ENCODE measurements around the gene NIPBL. TPM values are rescaled to one million over a fixed set of nuclear protein-coding genes. Genes with fewer than 3 reads are reported as not detected.

NIPBL gene
- total and polyA plus RNA-seq, 2 of the 8 experiments (the other 6 are each of a cell fraction or from before 2014, with no cell fraction given): 21.1 to 53.5 TPM

GRCh38 chr5:36943584-36943983 is 67.0 kb downstream of the NIPBL start:
- no peak overlapping the region for H3K27ac ChIP-seq (ENCODE audit: low read depth, low read length)
- no peak for FAIRE-seq
- TF ChIP-seq TAF7 (optimal IDR thresholded peaks at IDR 0.05; ENCODE audit: borderline replicate concordance, low read depth, low read length) (no peak), KDM4A (IDR thresholded peaks at IDR 0.05; ENCODE audit: low read depth, low read length, severe bottlenecking) (no peak), ZNF274 (IDR thresholded peaks at IDR 0.05; ENCODE audit: borderline replicate concordance, extremely low read depth, low read length) (no peak), CBX5 (IDR thresholded peaks at IDR 0.05; ENCODE audit: low read depth, low read length) (no peak), RBBP5 (IDR thresholded peaks at IDR 0.05; ENCODE audit: borderline replicate concordance, low read depth, low read length) (no peak), CTCF (IDR thresholded peaks at IDR 0.05; ENCODE audit: control extremely low read depth in 1 of 3, insufficient read depth in 1 of 3, low read depth in 1 of 3, low read length in 3 of 3) (no peak), CHD2 (IDR thresholded peaks at IDR 0.05; ENCODE audit: low read length) (no peak), YY1 (IDR thresholded peaks at IDR 0.05; ENCODE audit: low read depth, low read length) (no peak)

More at GRCh38 chr5:36943584-36943983, 67.0 kb downstream of the NIPBL start:
- H3K4me1 ChIP-seq (replicated peaks in 1 of 4; ENCODE audit: control insufficient read depth in 3 of 4, insufficient read depth in 4 of 4, low read length in 3 of 4): no peaks in the 10 kb centered on the region
- H3K27me3 ChIP-seq (replicated peaks in 1 of 4; ENCODE audit: control insufficient read depth in 3 of 4, extremely low read depth in 1 of 4, insufficient read depth in 3 of 4, low read length in 3 of 4): no peaks in the 10 kb centered on the region
- H3K4me2 ChIP-seq (ENCODE audit: insufficient read depth in 1 of 2, low read depth in 2 of 2, low read length in 2 of 2): no peak overlapping the region
- H3K79me2 ChIP-seq (ENCODE audit: control insufficient read depth in 1 of 2, insufficient read depth in 2 of 2, low read length in 2 of 2): peaks cover 0 to 83% of the 10 kb centered on the region in 2 experiments; a peak in 2 of 4 replicates
- 88% methylated on average over 1 of the region's 1 CpG; no CpG with 5 or more reads in 1 of the 2 experiments for WGBS, 2 experiments (ENCODE audit: extremely low coverage in 1 of 2, insufficient coverage in 1 of 2, insufficient read length in 1 of 2, insufficient replicate concordance in 2 of 2, low coverage in 1 of 2, low lambda C conversion rate in 2 of 2, missing lambda C conversion rate in 1 of 2)
- no peak overlapping the region for H2AK5ac ChIP-seq (ENCODE audit: low read depth, low read length)
- DNase-seq (ENCODE audit: low read depth in 1 of 2, low spot score in 2 of 2): no peak
- no peaks in the 10 kb centered on the region for H3K79me1 ChIP-seq (ENCODE audit: low read depth, low read length)
- no peak overlapping the region for H2BK20ac ChIP-seq (ENCODE audit: low read length)
- H2AFZ ChIP-seq (ENCODE audit: low read length): no peak overlapping the region
- no peak overlapping the region for H2BK120ac ChIP-seq (replicated peaks; ENCODE audit: low read depth, low read length)
- no peak overlapping the region for H2BK12ac ChIP-seq (ENCODE audit: low read depth, low read length)
- no peak overlapping the region for H3K14ac ChIP-seq (ENCODE audit: insufficient read length)
- H4K91ac ChIP-seq (replicated peaks; ENCODE audit: insufficient read length, low read length): no peak overlapping the region
- H3K9ac ChIP-seq (replicated peaks in 1 of 4; ENCODE audit: extremely low read depth in 1 of 4, low read depth in 3 of 4, low read length in 3 of 4): no peak overlapping the region
- H4K8ac ChIP-seq (ENCODE audit: extremely low read depth, insufficient read depth, low read length): no peak overlapping the region
- H3K4me3 ChIP-seq (ENCODE audit: extremely low read depth in 1 of 4, insufficient read depth in 2 of 4, low read depth in 3 of 4, low read length in 4 of 4): no peak overlapping the region
- H3K4ac ChIP-seq (replicated peaks; ENCODE audit: insufficient read length, low read depth, low read length): no peak overlapping the region
- CTCF ChIA-PET (ENCODE audit: partially characterized antibody): no interaction called here
- no peak overlapping the region for H3K23ac ChIP-seq (ENCODE audit: insufficient read length)
- H2BK5ac ChIP-seq (ENCODE audit: low read depth, low read length): no peak overlapping the region
- H3K9me3 ChIP-seq (ENCODE audit: insufficient read depth in 2 of 2, low read depth in 1 of 2, low read length in 1 of 2): no peaks in the 10 kb centered on the region
- no peak overlapping the region for H3K56ac ChIP-seq (replicated peaks; ENCODE audit: insufficient read length, low read depth, low read length)
- no peaks in the 10 kb centered on the region for H3K36me3 ChIP-seq (ENCODE audit: control insufficient read depth in 2 of 4, insufficient read depth in 4 of 4, low read length in 3 of 4)
- H3K23me2 ChIP-seq (ENCODE audit: low read depth, low read length): no peaks in the 10 kb centered on the region
- POLR2A ChIA-PET (ENCODE audit: partially characterized antibody): no interaction called here
- H4K20me1 ChIP-seq (replicated peaks in 1 of 2; ENCODE audit: control insufficient read depth in 1 of 2, insufficient read depth in 2 of 2, low read length in 2 of 2): peaks cover 3% of the 10 kb centered on the region in 2 experiments
- no peak overlapping the region for H4K5ac ChIP-seq (ENCODE audit: insufficient read length, low read depth, low read length)
- no peak overlapping the region for H3K18ac ChIP-seq (ENCODE audit: extremely low read depth, low read length)
- no peak overlapping the region for H2BK15ac ChIP-seq (ENCODE audit: low read length)

Data from H1 (cell line).